HCT116 (cell line): ENCODE measurements around the gene PRRT2. TPM values are rescaled to one million over a fixed set of nuclear protein-coding genes. Genes with fewer than 3 reads are reported as not detected.

Experiments used
- ATAC-seq: fragments of 200-7000 bp; cut with Tn5 transposase; 2 replicates; pipeline ENCODE4 v1.9.1; 2020; ENCODE audit warnings: mild to moderate bottlenecking, moderate library complexity
- BruUV-seq: library from RNA; stranded (reverse); fragments of 400-500 nt; replicated peaks from 2 replicates; lab custom pipeline; 2021; lab: Mats Ljungman, UMichigan
- CTCF ChIA-PET: fragments of 300-600 bp; sonication (Branson Sonifier 250); formaldehyde crosslinking; loops from one replicate; lab custom pipeline; 2021; ENCODE audit warnings: antibody characterized with exemption; lab: Charles Lee
- POLR2A ChIA-PET: fragments of 300-600, 350-600 bp; sonication (Branson Sonifier 250); formaldehyde crosslinking; loops from one replicate; lab custom pipeline; 2021; ENCODE audit warnings: antibody characterized with exemption; lab: Charles Lee
- RAD21 ChIA-PET, 2 experiments: fragments of 300-600 bp; sonication (Branson Sonifier 250); formaldehyde crosslinking; loops; one replicate each; lab custom pipeline; 2023; ENCODE audit warnings: low total read pairs in 2 of 2; ENCODE audit not compliant: uncharacterized antibody in 2 of 2, unreplicated experiment in 2 of 2, low non-redundant PET in 1 of 2; lab: Charles Lee
- DNase-seq: peaks from one replicate; pipeline ENCODE4 v3.0.0-alpha.2; 2010; ENCODE audit warnings: low read depth, low spot score
- H2AFZ ChIP-seq: fragments of 200-600 bp; shearing (Covaris generic), sonication (generic); 2 replicates; pipeline ENCODE4 v1.6.1; 2017; ENCODE audit warnings: low read depth, mixed run types, mixed read lengths, antibody characterized with exemption, low read length; ENCODE audit not compliant: poor library complexity, severe bottlenecking
- H3K27ac ChIP-seq: 2 replicates; pipeline ENCODE4 v1.5.1; 2012; ENCODE audit warnings: low read depth, low read length
- H3K27me3 ChIP-seq: fragments of 200-600 bp; sonication (generic); 2 replicates; pipeline ENCODE4 v1.6.1; 2016; ENCODE audit warnings: mixed run types, low read length, mixed read lengths; ENCODE audit not compliant: insufficient read depth
- H3K36me3 ChIP-seq, 2 experiments: fragments of 200-500 bp in 1 of 2; fragments of 200-600 bp in 1 of 2; sonication (Bioruptor generic) in 1 of 2; sonication (generic) in 1 of 2; 2 replicates each; pipeline versions ENCODE4 v1.5.1 to v1.6.1; 2014 to 2016; ENCODE audit warnings: low read length in 2 of 2, inconsistent platforms in 1 of 2, mixed read lengths in 1 of 2, mixed run types in 1 of 2; ENCODE audit not compliant: insufficient read depth in 2 of 2, control insufficient read depth in 1 of 2
- H3K4me1 ChIP-seq, 2 experiments: fragments of 200-600 bp in 1 of 2; sonication (generic) in 1 of 2; 2 replicates each; pipeline versions ENCODE4 v1.5.1 to v1.6.1; 2012 to 2017; ENCODE audit warnings: low read length in 2 of 2, inconsistent platforms in 1 of 2, mild to moderate bottlenecking in 1 of 2, mixed read lengths in 1 of 2, mixed run types in 1 of 2, moderate library complexity in 1 of 2; ENCODE audit not compliant: insufficient read depth in 2 of 2, control insufficient read depth in 1 of 2
- H3K4me2 ChIP-seq: fragments of 200-600 bp; sonication (generic); 2 replicates; pipeline ENCODE4 v1.6.1; 2017; ENCODE audit warnings: mixed run types, low read length, mixed read lengths
- H3K4me3 ChIP-seq, 2 experiments: fragments of 200-600 bp in 1 of 2; sonication (generic) in 1 of 2; replicated peaks in 1 of 2; 2 replicates each; pipeline ENCODE4 v1.5.1; 2011 to 2016; ENCODE audit warnings: low read length in 2 of 2, control low read depth in 1 of 2, low read depth in 1 of 2, mild to moderate bottlenecking in 1 of 2, mixed read lengths in 1 of 2, mixed run types in 1 of 2
- H3K79me2 ChIP-seq: fragments of 200-600 bp; sonication (generic); 2 replicates; pipeline ENCODE4 v1.6.1; 2017; ENCODE audit warnings: mild to moderate bottlenecking, mixed run types, low read length, moderate library complexity, mixed read lengths; ENCODE audit not compliant: insufficient read depth
- H3K9ac ChIP-seq: fragments of 200-600 bp; sonication (generic); 2 replicates; pipeline ENCODE4 v1.6.1; 2016; ENCODE audit warnings: low read length, mixed read lengths
- H3K9me2 ChIP-seq: fragments of 200-600 bp; sonication (generic), shearing (Covaris generic); 2 replicates; pipeline ENCODE4 v1.6.1; 2017; ENCODE audit warnings: mixed run types, mild to moderate bottlenecking, moderate library complexity; ENCODE audit not compliant: insufficient read depth
- H3K9me3 ChIP-seq, 2 experiments: fragments of 200-500 bp in 1 of 2; fragments of 200-600 bp in 1 of 2; sonication (Bioruptor generic) in 1 of 2; sonication (generic) in 1 of 2; 2 replicates each; pipeline ENCODE4 v1.6.1; 2014 to 2017; ENCODE audit warnings: low read length in 2 of 2, mixed read lengths in 2 of 2, inconsistent platforms in 1 of 2, low read depth in 1 of 2, mild to moderate bottlenecking in 1 of 2, mixed run types in 1 of 2, moderate library complexity in 1 of 2; ENCODE audit not compliant: control insufficient read depth in 1 of 2, insufficient read depth in 1 of 2
- H4K20me1 ChIP-seq: fragments of 200-600 bp; sonication (generic), shearing (Covaris generic); 2 replicates; pipeline ENCODE4 v1.6.1; 2017; ENCODE audit warnings: mixed run types, mild to moderate bottlenecking, moderate library complexity; ENCODE audit not compliant: insufficient read depth
- CBX3 ChIP-seq: IDR thresholded peaks from 2 replicates; pipeline ENCODE4 v1.6.1; 2012; ENCODE audit warnings: low read depth
- CEBPB ChIP-seq: IDR thresholded peaks from 2 replicates; pipeline ENCODE4 v1.6.1; 2012; ENCODE audit warnings: low read depth
- CTCF ChIP-seq, 3 experiments: fragments of 200-600 bp in 1 of 3; sonication (generic) in 1 of 3; IDR thresholded peaks in 2 of 3; conservative IDR thresholded peaks in 1 of 3; 2 replicates each; pipeline ENCODE4 v1.5.1; 2012 to 2017; ENCODE audit warnings: low read depth in 2 of 3, low read length in 2 of 3, antibody characterized with exemption in 1 of 3, borderline replicate concordance in 1 of 3, control low read depth in 1 of 3, mild to moderate bottlenecking in 1 of 3, mixed read lengths in 1 of 3, mixed run types in 1 of 3, moderate library complexity in 1 of 3; ENCODE audit not compliant: insufficient read depth in 1 of 3
- EZH2phosphoT487 ChIP-seq: fragments of 200-600 bp; IDR thresholded peaks from 2 replicates; pipeline ENCODE4 v1.6.1; 2018; ENCODE audit warnings: antibody characterized with exemption, borderline replicate concordance
- POLR2A ChIP-seq: IDR thresholded peaks from 2 replicates; pipeline ENCODE4 v1.7.0; 2011; ENCODE audit warnings: borderline replicate concordance; ENCODE audit not compliant: insufficient read depth, insufficient read length; ENCODE audit errors: extremely low read depth
- RAD21 ChIP-seq: IDR thresholded peaks from 2 replicates; pipeline ENCODE4 v1.6.1; 2012; ENCODE audit warnings: low read depth, mild to moderate bottlenecking
- REST ChIP-seq: IDR thresholded peaks from 2 replicates; pipeline ENCODE4 v1.6.1; 2012; ENCODE audit warnings: low read depth
- SRF ChIP-seq: IDR thresholded peaks from 2 replicates; pipeline ENCODE4 v1.6.1; 2012; ENCODE audit warnings: low read depth
- ZBTB33 ChIP-seq: IDR thresholded peaks from 2 replicates; pipeline ENCODE4 v1.6.1; 2011; ENCODE audit warnings: mild to moderate bottlenecking, low read length, moderate library complexity; ENCODE audit not compliant: insufficient replicate concordance; ENCODE audit errors: extremely low read depth
- ZNF274 ChIP-seq: fragments of 200-500 bp; sonication (Bioruptor generic); IDR thresholded peaks from 2 replicates; pipeline ENCODE4 v1.6.1; 2014; ENCODE audit warnings: mild to moderate bottlenecking, low read depth, low read length, inconsistent platforms
- intact Hi-C: fragments of 100-400 bp; cut with micrococcal nuclease; formaldehyde crosslinking; loops from 2 replicates; pipeline ENCODE4 v1.10.0; 2022
- total RNA-seq: library from RNA; stranded (reverse); gene quantifications from one replicate; pipeline ENCODE4 v1.2.1, GENCODE V29; 2021; ENCODE audit not compliant: unreplicated experiment

PRRT2 gene
- total RNA-seq, 1 experiment from 2014 or later, result 4.0 TPM

- RAD21 ChIA-PET, result no interaction called here
- Histone ChIP-seq H3K27me3 (no peaks in the 10 kb centered on the region), H3K79me2 (no peaks in the 10 kb centered on the region), H2AFZ (no peak overlapping the region), H4K20me1 (no peaks in the 10 kb centered on the region), H3K9ac (no peak overlapping the region), H3K4me3 (no peak overlapping the region), H3K9me3 (no peaks in the 10 kb centered on the region), H3K9me2 (no peaks in the 10 kb centered on the region), H3K27ac (no peak overlapping the region), H3K4me2 (no peak overlapping the region), H3K4me1 (peaks cover 0 to 6% of the 10 kb centered on the region in 2 experiments; a peak in 2 of 4 replicates), H3K36me3 (peaks cover 0 to 4% of the 10 kb centered on the region in 2 experiments; a peak in 2 of 4 replicates)
- CTCF ChIA-PET, result interaction anchor here (2.5 kb wide), 1 partner anchor 9 kb away, joined by 12 read pairs; no protein-coding TSS in a partner anchor
- ATAC-seq (no peak), DNase-seq (no peak)
- intact Hi-C loops, result no loop called here
- TF ChIP-seq EZH2phosphoT487 (no peak), POLR2A (no peak), REST (no peak), RAD21 (no peak)
- POLR2A ChIA-PET, result no interaction called here
- no TSS peak for BruUV-seq
Observed at GRCh38 chr16:29839822-29840221, 27.8 kb downstream of the PRRT2 start.

GRCh38 chr16:29840240-29840639 is 28.2 kb downstream of the PRRT2 start:
- Histone ChIP-seq H3K27me3 (no peaks in the 10 kb centered on the region), H3K4me3 (no peak overlapping the region), H2AFZ (no peak overlapping the region), H3K79me2 (no peaks in the 10 kb centered on the region), H3K9me2 (no peaks in the 10 kb centered on the region), H3K4me2 (no peak overlapping the region), H3K36me3 (peaks cover 0 to 4% of the 10 kb centered on the region in 2 experiments; a peak in 2 of 4 replicates), H3K27ac (no peak overlapping the region), H4K20me1 (no peaks in the 10 kb centered on the region), H3K9ac (no peak overlapping the region), H3K4me1 (peaks cover 0 to 6% of the 10 kb centered on the region in 2 experiments; a peak in 2 of 4 replicates), H3K9me3 (no peaks in the 10 kb centered on the region)
- no TSS peak for BruUV-seq
- no peak for ATAC-seq
- no peak for DNase-seq
- TF ChIP-seq CTCF (IDR thresholded peaks at IDR 0.05 in 2 of 3, conservative IDR thresholded peaks at IDR 0.05 in 1 of 3; ENCODE audit: borderline replicate concordance in 1 of 3, insufficient read depth in 1 of 3, low read depth in 2 of 3, low read length in 2 of 3) (no peak), ZBTB33 (no peak), ZNF274 (no peak), CEBPB (no peak), POLR2A (no peak), CBX3 (no peak), SRF (no peak), EZH2phosphoT487 (no peak)
- RAD21 ChIA-PET, result no interaction called here
- POLR2A ChIA-PET, result no interaction called here
- CTCF ChIA-PET, result interaction anchor here (2.5 kb wide), 1 partner anchor 8 kb away, joined by 12 read pairs; no protein-coding TSS in a partner anchor
- intact Hi-C loops, result no loop called here
